Common myeloid progenitor, CD34-positive (primary cell): Measurements from ENCODE around the gene STARD10.

Experiments
- CTCF ChIA-PET: fragments of 350-600 bp; sonication (Branson Sonifier 250); formaldehyde crosslinking; loops from one replicate; lab custom pipeline; 2021; ENCODE audit warnings: antibody characterized with exemption; lab: Charles Lee
- POLR2A ChIA-PET: fragments of 350-600 bp; sonication (Branson Sonifier 250); formaldehyde crosslinking; loops from one replicate; lab custom pipeline; 2021; ENCODE audit warnings: antibody characterized with exemption; lab: Charles Lee
- DNase-seq, 3 donors: peaks; one replicate each; pipeline versions ENCODE4 v3.0.0 to v3.0.0-alpha.2; 2013
- H3K27ac ChIP-seq, 2 experiments: 1 replicate in 1 of 2; 2 replicates in 1 of 2; pipeline ENCODE4 v1.7.0; 2013; ENCODE audit warnings: inconsistent platforms in 2 of 2, low read length in 2 of 2, mild to moderate bottlenecking in 2 of 2, low read depth in 1 of 2, moderate library complexity in 1 of 2; ENCODE audit not compliant: severe bottlenecking in 2 of 2, insufficient read depth in 1 of 2, poor library complexity in 1 of 2
- H3K27me3 ChIP-seq, 5 experiments: replicated peaks in 2 of 5; 1 replicate in 3 of 5; 2 replicates in 2 of 5; pipeline versions ENCODE4 v1.6.1 to v1.7.0; 2013; ENCODE audit warnings: low read length in 4 of 5, mild to moderate bottlenecking in 2 of 5, moderate library complexity in 2 of 5, inconsistent platforms in 1 of 5; ENCODE audit not compliant: insufficient read depth in 5 of 5, control insufficient read depth in 4 of 5
- H3K36me3 ChIP-seq, 4 experiments: 1 replicate in 2 of 4; 2 replicates in 2 of 4; pipeline versions ENCODE4 v1.6.1 to v1.7.0; 2013; ENCODE audit warnings: low read length in 3 of 4, control low read depth in 1 of 4, mild to moderate bottlenecking in 1 of 4; ENCODE audit not compliant: control insufficient read depth in 4 of 4, insufficient read depth in 4 of 4
- H3K4me1 ChIP-seq, 4 experiments: 1 replicate in 3 of 4; 2 replicates in 1 of 4; pipeline versions ENCODE4 v1.6.1 to v1.7.1; 2013; ENCODE audit warnings: low read length in 3 of 4, mild to moderate bottlenecking in 3 of 4, control low read depth in 1 of 4, inconsistent platforms in 1 of 4, moderate library complexity in 1 of 4; ENCODE audit not compliant: control insufficient read depth in 4 of 4, insufficient read depth in 4 of 4; ENCODE audit errors: control extremely low read depth in 1 of 4
- H3K4me3 ChIP-seq, 7 experiments: 1 replicate in 4 of 7; 2 replicates in 3 of 7; pipeline versions ENCODE4 v1.5.1 to v1.7.0; 2013; ENCODE audit warnings: mild to moderate bottlenecking in 7 of 7, low read length in 6 of 7, moderate library complexity in 6 of 7, inconsistent platforms in 2 of 7, low read depth in 2 of 7, control low read depth in 1 of 7; ENCODE audit not compliant: insufficient read depth in 4 of 7, control insufficient read depth in 1 of 7; ENCODE audit errors: extremely low read depth in 1 of 7
- H3K9me3 ChIP-seq, 5 experiments: 1 replicate in 4 of 5; 2 replicates in 1 of 5; pipeline versions ENCODE4 v1.6.1 to v1.7.1; 2013; ENCODE audit warnings: low read length in 4 of 5, mild to moderate bottlenecking in 2 of 5, inconsistent platforms in 1 of 5, low read depth in 1 of 5, moderate library complexity in 1 of 5; ENCODE audit not compliant: control insufficient read depth in 4 of 5, insufficient read depth in 2 of 5; ENCODE audit errors: control extremely low read depth in 1 of 5
- WGBS: methylation state at CpG from one replicate; pipeline ENCODE4 v1.1.5; 2013; ENCODE audit not compliant: insufficient coverage; 5-methylcytosine and 5-hydroxymethylcytosine counted together

The STARD10 gene

DNA sequence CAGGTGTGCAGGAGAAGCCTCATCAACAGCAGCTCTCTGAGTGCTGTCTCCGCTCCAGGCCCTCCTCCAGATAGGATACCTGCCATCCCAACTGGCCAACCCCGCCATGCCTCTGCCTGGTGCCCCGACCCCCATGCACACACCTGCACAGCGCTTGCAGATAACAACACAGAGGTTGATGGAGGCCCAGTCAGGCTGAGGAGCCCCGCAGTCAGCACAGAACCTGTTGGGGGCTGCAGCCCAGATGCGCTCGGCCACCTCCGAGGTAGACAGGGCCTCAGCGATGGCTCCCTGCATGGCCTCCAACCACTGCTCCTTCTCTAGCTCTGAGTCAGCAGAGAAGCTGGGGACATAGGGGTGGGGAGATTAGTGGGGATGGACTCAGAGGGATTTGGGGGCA, 86.8 kb downstream of the STARD10 start:
- H3K9me3 ChIP-seq = no peaks in the 10 kb centered on the region
- no peak overlapping the region for H3K27ac ChIP-seq
- no peaks in the 10 kb centered on the region for H3K27me3 ChIP-seq
- no peak overlapping the region for H3K4me3 ChIP-seq
- no peaks in the 10 kb centered on the region for H3K4me1 ChIP-seq
- 99% methylated on average over 9 of the region's 9 CpGs for WGBS
- ChIA-PET POLR2A (no interaction called here), CTCF (interaction anchor here (0.6 kb wide), 1 partner anchor 643 kb away, joined by 3 read pairs; no protein-coding TSS in a partner anchor)
- peaks cover 11 to 94% (median 73%) of the 10 kb centered on the region in 4 experiments for H3K36me3 ChIP-seq
- no peak for DNase-seq

DNA sequence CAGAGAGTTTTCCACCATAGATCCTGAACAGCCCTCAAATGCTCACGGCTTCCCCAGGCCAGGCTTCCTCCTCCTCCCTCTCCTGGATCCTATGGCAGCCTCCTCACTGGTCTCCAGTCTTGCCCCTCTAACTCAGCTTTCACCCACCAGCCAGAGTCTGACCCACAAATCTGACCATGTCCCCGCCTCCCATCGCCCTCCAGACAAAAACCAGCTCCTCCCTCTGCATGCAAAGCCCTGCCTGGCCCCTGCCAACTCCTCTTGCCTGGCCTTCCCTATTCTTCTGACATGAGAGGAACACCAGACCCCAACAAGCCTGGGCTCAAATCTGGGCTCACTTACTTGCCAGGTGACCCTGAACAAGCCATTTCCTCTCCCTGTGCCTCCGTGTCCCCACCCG, 87.3 kb downstream of the STARD10 start:
- Histone ChIP-seq H3K4me1 (no peaks in the 10 kb centered on the region), H3K27ac (no peak overlapping the region), H3K4me3 (no peak overlapping the region), H3K36me3 (peaks cover 11 to 95% (median 73%) of the 10 kb centered on the region in 4 experiments), H3K9me3 (no peaks in the 10 kb centered on the region), H3K27me3 (no peaks in the 10 kb centered on the region)
- no peak for DNase-seq
- ChIA-PET POLR2A (no interaction called here), CTCF (no interaction called here)
- WGBS = 98% methylated on average over 4 of the region's 5 CpGs

DNA sequence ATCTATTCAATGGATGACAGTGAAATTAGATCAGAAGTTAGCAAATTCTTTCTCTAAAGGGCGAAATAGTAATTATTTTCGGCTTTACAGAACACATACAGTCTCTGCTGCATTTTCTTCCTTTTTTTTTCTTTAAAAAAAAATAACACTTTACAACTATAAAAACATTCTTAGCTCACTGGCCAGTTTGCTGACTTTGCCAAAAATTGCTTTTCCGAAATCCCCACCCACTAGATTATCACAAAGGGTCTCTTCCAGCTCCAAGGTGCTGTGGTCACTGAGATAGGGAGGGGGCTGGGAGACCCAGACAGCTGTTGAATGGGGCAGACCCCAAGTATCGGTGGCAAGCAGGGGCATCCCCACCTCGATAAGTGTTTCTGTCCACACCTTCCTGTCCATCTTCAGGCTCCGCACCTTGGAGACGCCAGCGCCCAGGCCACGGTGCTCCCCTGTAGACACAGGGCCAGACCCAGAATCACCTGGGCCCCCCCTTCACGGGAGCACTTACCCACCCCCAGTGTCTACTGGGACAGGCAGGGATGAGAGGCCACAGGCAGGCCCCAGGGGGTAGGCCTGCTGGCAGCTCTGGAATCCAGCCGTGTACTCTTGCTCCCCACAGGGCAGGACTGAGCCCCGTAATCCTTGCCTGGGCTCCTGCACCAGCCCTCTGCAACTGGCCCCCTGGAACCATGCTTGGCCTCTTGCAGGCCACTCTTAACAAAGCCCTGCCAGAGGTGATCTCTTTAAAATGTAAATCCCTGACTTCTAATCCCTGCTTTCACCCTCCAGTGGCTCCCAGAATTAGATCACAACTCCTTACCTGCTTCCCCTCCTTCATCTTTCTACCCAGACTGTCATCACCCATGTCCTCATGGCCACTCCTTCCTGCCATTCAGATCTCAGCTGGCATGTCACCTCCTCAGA, 88.1 kb downstream of the STARD10 start:
- no peak for DNase-seq
- 94% methylated on average over 7 of the region's 12 CpGs for WGBS
- Histone ChIP-seq H3K27me3 (no peaks in the 10 kb centered on the region), H3K27ac (no peak overlapping the region), H3K4me3 (no peak overlapping the region), H3K36me3 (peaks cover 13 to 94% (median 74%) of the 10 kb centered on the region in 4 experiments), H3K4me1 (no peaks in the 10 kb centered on the region), H3K9me3 (no peaks in the 10 kb centered on the region)
- CTCF ChIA-PET = no interaction called here
- POLR2A ChIA-PET = no interaction called here

DNA sequence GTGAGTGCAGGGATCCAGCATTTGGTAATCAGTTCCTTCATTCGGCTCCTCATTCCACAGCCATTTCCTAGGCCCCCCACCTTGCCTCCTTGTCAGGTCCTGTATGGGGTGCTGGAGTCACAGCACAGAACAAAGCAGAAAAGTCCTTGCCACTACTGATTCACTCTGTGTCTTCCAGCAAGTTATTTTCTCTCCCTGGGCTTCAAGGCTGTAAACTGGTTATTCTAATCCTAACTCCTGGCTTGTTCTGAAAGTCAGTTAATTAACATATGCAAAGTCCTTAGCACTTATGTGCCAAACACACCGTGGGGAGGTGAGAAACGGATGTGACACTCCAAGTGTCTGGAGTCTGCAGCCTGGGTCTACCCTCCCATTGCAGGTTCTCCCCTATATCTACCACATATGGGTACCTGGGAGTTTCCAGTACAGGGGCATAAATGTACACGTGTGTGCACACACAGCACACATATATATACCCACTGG, 89.0 kb downstream of the STARD10 start:
- no peak for DNase-seq
- peaks cover 14 to 93% (median 72%) of the 10 kb centered on the region in 4 experiments for H3K36me3 ChIP-seq
- ChIA-PET POLR2A (no interaction called here), CTCF (no interaction called here)
- H3K27me3 ChIP-seq = no peaks in the 10 kb centered on the region
- whole genome bisulfite sequencing = 92% methylated on average over 2 of the region's 4 CpGs
- H3K4me3 ChIP-seq = no peak overlapping the region
- no peak overlapping the region for H3K27ac ChIP-seq
- no peaks in the 10 kb centered on the region for H3K4me1 ChIP-seq
- no peaks in the 10 kb centered on the region for H3K9me3 ChIP-seq
